Measurements from ENCODE around the gene LSM4. TPM values are rescaled to one million over a fixed set of nuclear protein-coding genes. Genes with fewer than 3 reads are reported as not detected.

LSM4 gene
- total and polyA plus RNA-seq, 2 donors from 2014 or later: 87.7 to 245 TPM

GRCh38 chr19:18266771-18267686 is 55.8 kb downstream of the LSM4 start:
- Histone ChIP-seq H3K9ac (ENCODE audit: low read length in 3 of 3) (no peak overlapping the region), H3K27me3 (ENCODE audit: control insufficient read depth, insufficient read depth, low read length) (no peaks in the 10 kb centered on the region), H3K36me3 (ENCODE audit: control insufficient read depth in 2 of 3, insufficient read depth in 3 of 3, low read length in 3 of 3) (peaks cover 3 to 18% (median 4%) of the 10 kb centered on the region in 3 donors), H3K4me3 (ENCODE audit: low read length in 3 of 3) (no peak overlapping the region), H3K27ac (ENCODE audit: low read depth in 2 of 2, low read length in 2 of 2) (no peak overlapping the region), H3K4me1 (ENCODE audit: control insufficient read depth in 2 of 3, insufficient read depth in 2 of 3, low read depth in 1 of 3, low read length in 3 of 3) (no peaks in the 10 kb centered on the region), H3K9me3 (ENCODE audit: control insufficient read depth in 2 of 3, insufficient read depth in 1 of 3, low read length in 3 of 3) (no peaks in the 10 kb centered on the region)
- DNase-seq (no peak), FAIRE-seq (no peak)
- no peak for TF ChIP-seq CTCF (IDR thresholded peaks at IDR 0.05; ENCODE audit: borderline replicate concordance, extremely low read depth, insufficient read depth)
- intact Hi-C loops (cut with DNase I): no loop called here

GRCh38 chr19:18265582-18265981 is 57.3 kb downstream of the LSM4 start:
- no peak overlapping the region for H3K4me3 ChIP-seq (ENCODE audit: low read length in 3 of 3)
- H3K27ac ChIP-seq (ENCODE audit: low read depth in 2 of 2, low read length in 2 of 2): no peak overlapping the region
- FAIRE-seq (no peak), DNase-seq (no peak)
- H3K9ac ChIP-seq (ENCODE audit: low read length in 3 of 3): no peak overlapping the region
- intact Hi-C loops (cut with DNase I): no loop called here
- peaks cover 3 to 18% (median 4%) of the 10 kb centered on the region in 3 donors for H3K36me3 ChIP-seq (ENCODE audit: control insufficient read depth in 2 of 3, insufficient read depth in 3 of 3, low read length in 3 of 3)
- no peaks in the 10 kb centered on the region for H3K9me3 ChIP-seq (ENCODE audit: control insufficient read depth in 2 of 3, insufficient read depth in 1 of 3, low read length in 3 of 3)
- no peak for TF ChIP-seq CTCF (IDR thresholded peaks at IDR 0.05; ENCODE audit: borderline replicate concordance, extremely low read depth, insufficient read depth)
- no peaks in the 10 kb centered on the region for H3K4me1 ChIP-seq (ENCODE audit: control insufficient read depth in 2 of 3, insufficient read depth in 2 of 3, low read depth in 1 of 3, low read length in 3 of 3)
- H3K27me3 ChIP-seq (ENCODE audit: control insufficient read depth, insufficient read depth, low read length): no peaks in the 10 kb centered on the region

GRCh38 chr19:18264971-18265540 is 57.8 kb downstream of the LSM4 start:
- Histone ChIP-seq H3K4me3 (ENCODE audit: low read length in 3 of 3) (no peak overlapping the region), H3K9ac (ENCODE audit: low read length in 3 of 3) (no peak overlapping the region), H3K36me3 (ENCODE audit: control insufficient read depth in 2 of 3, insufficient read depth in 3 of 3, low read length in 3 of 3) (peaks cover 3 to 18% (median 4%) of the 10 kb centered on the region in 3 donors), H3K27me3 (ENCODE audit: control insufficient read depth, insufficient read depth, low read length) (no peaks in the 10 kb centered on the region), H3K9me3 (ENCODE audit: control insufficient read depth in 2 of 3, insufficient read depth in 1 of 3, low read length in 3 of 3) (no peaks in the 10 kb centered on the region), H3K27ac (ENCODE audit: low read depth in 2 of 2, low read length in 2 of 2) (no peak overlapping the region), H3K4me1 (ENCODE audit: control insufficient read depth in 2 of 3, insufficient read depth in 2 of 3, low read depth in 1 of 3, low read length in 3 of 3) (no peaks in the 10 kb centered on the region)
- FAIRE-seq: no peak
- DNase-seq: no peak
- intact Hi-C loops (cut with DNase I): no loop called here
- no peak for TF ChIP-seq CTCF (IDR thresholded peaks at IDR 0.05; ENCODE audit: borderline replicate concordance, extremely low read depth, insufficient read depth)

Measured in kidney (tissue), 14 donors.